Measurements from ENCODE around the gene SCEL. TPM values are rescaled to one million over a fixed set of nuclear protein-coding genes. Genes with fewer than 3 reads are reported as not detected.

The SCEL gene
- polyA plus RNA-seq, 1 donor from 2014 or later = 0.24 TPM

- no peaks in the 10 kb centered on the region for H3F3A ChIP-seq (ENCODE audit: insufficient read depth, low read length, poor library complexity, severe bottlenecking)
- no peak overlapping the region for H3K9ac ChIP-seq (ENCODE audit: low read length)
- H3K4me2 ChIP-seq (ENCODE audit: low read length) = no peak overlapping the region
- TF ChIP-seq SMC3 (conservative IDR thresholded peaks at IDR 0.05; ENCODE audit: poor library complexity) = no peak
- no peak for TF ChIP-seq POLR2AphosphoS5 (IDR thresholded peaks at IDR 0.05)
- no peak for TF ChIP-seq REST (IDR thresholded peaks at IDR 0.05; ENCODE audit: borderline replicate concordance)
- TF ChIP-seq EP300 (conservative IDR thresholded peaks at IDR 0.05; ENCODE audit: poor library complexity, severe bottlenecking) = no peak
- no peak for TF ChIP-seq MXI1 (conservative IDR thresholded peaks at IDR 0.05; ENCODE audit: poor library complexity, severe bottlenecking)
- no peak for TF ChIP-seq TAF1 (IDR thresholded peaks at IDR 0.05; ENCODE audit: low read depth)
- TF ChIP-seq RAD21 (conservative IDR thresholded peaks at IDR 0.05) = no peak
- TF ChIP-seq EZH2 (IDR thresholded peaks at IDR 0.05; ENCODE audit: borderline replicate concordance, insufficient read depth, low read length, poor library complexity, severe bottlenecking) = no peak
- TF ChIP-seq CTCF (IDR thresholded peaks at IDR 0.05; ENCODE audit: poor library complexity, severe bottlenecking) = no peak
- no peaks in the 10 kb centered on the region for H3K79me2 ChIP-seq (replicated peaks; ENCODE audit: insufficient read depth, low read length)
- no peak overlapping the region for H3K4me3 ChIP-seq (ENCODE audit: low read length)
- no peak overlapping the region for H3K27ac ChIP-seq (ENCODE audit: low read length)
- H3K27me3 ChIP-seq (ENCODE audit: insufficient read depth, low read depth, low read length) = no peaks in the 10 kb centered on the region
- no peaks in the 10 kb centered on the region for H3K36me3 ChIP-seq (ENCODE audit: insufficient read depth, low read length)
- no peaks in the 10 kb centered on the region for H4K20me1 ChIP-seq (ENCODE audit: insufficient read depth)
- no peaks in the 10 kb centered on the region for H3K9me3 ChIP-seq (ENCODE audit: low read length)
- no peak overlapping the region for H2AFZ ChIP-seq (ENCODE audit: low read depth, low read length)
- no peaks in the 10 kb centered on the region for H3K9me2 ChIP-seq (ENCODE audit: insufficient read depth, low read length)
Measured at GRCh38 chr13:77611068-77611467, 75.6 kb downstream of the SCEL start.

DNA sequence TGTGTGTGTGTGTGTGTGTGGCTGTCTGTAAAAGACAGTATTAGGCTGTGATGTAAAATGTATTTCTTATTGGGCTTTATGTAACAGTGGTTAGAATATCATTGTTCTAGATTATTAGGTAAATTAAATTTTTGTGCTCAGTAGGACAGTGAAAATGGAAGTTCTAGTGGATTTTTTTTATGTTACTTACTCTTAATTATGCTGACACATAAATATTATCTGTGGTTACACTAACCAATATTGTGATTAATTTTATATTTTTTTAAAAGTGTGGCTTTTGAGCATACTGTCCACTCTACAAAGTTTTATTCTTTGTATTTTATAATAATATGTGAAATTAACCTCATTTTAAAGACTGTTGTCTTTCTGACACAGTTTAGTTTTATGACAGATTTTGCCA is 80.5 kb downstream of the SCEL start:
- Histone ChIP-seq H3K4me3 (ENCODE audit: low read length) (no peak overlapping the region), H3K4me2 (ENCODE audit: low read length) (no peak overlapping the region), H3K9me2 (ENCODE audit: insufficient read depth, low read length) (no peaks in the 10 kb centered on the region), H3K9me3 (ENCODE audit: low read length) (no peaks in the 10 kb centered on the region), H2AFZ (ENCODE audit: low read depth, low read length) (no peak overlapping the region), H3F3A (ENCODE audit: insufficient read depth, low read length, poor library complexity, severe bottlenecking) (no peaks in the 10 kb centered on the region), H3K27me3 (ENCODE audit: insufficient read depth, low read depth, low read length) (no peaks in the 10 kb centered on the region), H3K27ac (ENCODE audit: low read length) (no peak overlapping the region), H3K79me2 (replicated peaks; ENCODE audit: insufficient read depth, low read length) (no peaks in the 10 kb centered on the region), H4K20me1 (ENCODE audit: insufficient read depth) (no peaks in the 10 kb centered on the region), H3K36me3 (ENCODE audit: insufficient read depth, low read length) (no peaks in the 10 kb centered on the region), H3K9ac (ENCODE audit: low read length) (no peak overlapping the region)
- TF ChIP-seq REST (IDR thresholded peaks at IDR 0.05; ENCODE audit: borderline replicate concordance) (no peak), SMC3 (conservative IDR thresholded peaks at IDR 0.05; ENCODE audit: poor library complexity) (no peak), POLR2AphosphoS5 (IDR thresholded peaks at IDR 0.05) (no peak), TAF1 (IDR thresholded peaks at IDR 0.05; ENCODE audit: low read depth) (no peak), CTCF (IDR thresholded peaks at IDR 0.05; ENCODE audit: poor library complexity, severe bottlenecking) (no peak), EP300 (conservative IDR thresholded peaks at IDR 0.05; ENCODE audit: poor library complexity, severe bottlenecking) (no peak), EZH2 (IDR thresholded peaks at IDR 0.05; ENCODE audit: borderline replicate concordance, insufficient read depth, low read length, poor library complexity, severe bottlenecking) (no peak), MXI1 (conservative IDR thresholded peaks at IDR 0.05; ENCODE audit: poor library complexity, severe bottlenecking) (no peak), RAD21 (conservative IDR thresholded peaks at IDR 0.05) (no peak)
